Measurements from ENCODE around the gene LMF1.

LMF1 gene

DNA sequence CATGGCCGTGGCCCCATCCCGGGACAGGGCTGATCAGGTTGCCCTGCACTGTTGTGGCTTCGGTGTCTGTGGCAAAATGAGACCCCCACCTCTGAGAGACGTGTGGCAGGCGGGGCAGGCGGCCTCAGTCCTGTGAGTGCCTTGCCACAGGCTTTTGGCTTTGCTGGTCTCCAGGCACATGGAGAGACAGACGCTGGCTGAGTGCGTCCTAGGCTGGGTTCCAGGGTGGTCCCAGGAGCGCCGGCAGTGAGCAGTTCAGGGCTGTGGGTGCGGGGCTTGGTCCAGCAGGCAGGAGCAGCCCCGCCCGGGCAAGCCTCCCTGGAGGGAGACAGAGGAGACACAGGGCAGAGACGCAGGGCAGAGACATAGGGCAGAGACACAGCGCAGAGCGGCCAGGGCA is 40.0 kb upstream of the LMF1 start:
- Histone ChIP-seq H3K27ac (ENCODE audit: low read depth, low read length) (no peak overlapping the region), H3K36me3 (ENCODE audit: control insufficient read depth, low read length) (no peaks in the 10 kb centered on the region), H3K79me2 (ENCODE audit: control insufficient read depth, low read length) (no peaks in the 10 kb centered on the region), H3K9me3 (ENCODE audit: control insufficient read depth, insufficient read depth, low read length) (no peaks in the 10 kb centered on the region), H3F3A (ENCODE audit: control insufficient read depth, insufficient read depth) (no peaks in the 10 kb centered on the region), H3K9me2 (replicated peaks; ENCODE audit: control insufficient read depth, low read length) (no peaks in the 10 kb centered on the region), H3K4me3 (ENCODE audit: low read length) (no peak overlapping the region), H3K4me1 (ENCODE audit: control insufficient read depth, low read length) (no peaks in the 10 kb centered on the region), H3K4me2 (ENCODE audit: low read length) (no peak overlapping the region), H4K20me1 (ENCODE audit: control insufficient read depth, insufficient read depth, low read depth, low read length) (no peaks in the 10 kb centered on the region), H3K27me3 (ENCODE audit: control insufficient read depth, low read length) (no peaks in the 10 kb centered on the region)
- no peak for TF ChIP-seq EZH2phosphoT487 (IDR thresholded peaks at IDR 0.05; ENCODE audit: borderline replicate concordance, low read length)
- TF ChIP-seq, protein P1, sequence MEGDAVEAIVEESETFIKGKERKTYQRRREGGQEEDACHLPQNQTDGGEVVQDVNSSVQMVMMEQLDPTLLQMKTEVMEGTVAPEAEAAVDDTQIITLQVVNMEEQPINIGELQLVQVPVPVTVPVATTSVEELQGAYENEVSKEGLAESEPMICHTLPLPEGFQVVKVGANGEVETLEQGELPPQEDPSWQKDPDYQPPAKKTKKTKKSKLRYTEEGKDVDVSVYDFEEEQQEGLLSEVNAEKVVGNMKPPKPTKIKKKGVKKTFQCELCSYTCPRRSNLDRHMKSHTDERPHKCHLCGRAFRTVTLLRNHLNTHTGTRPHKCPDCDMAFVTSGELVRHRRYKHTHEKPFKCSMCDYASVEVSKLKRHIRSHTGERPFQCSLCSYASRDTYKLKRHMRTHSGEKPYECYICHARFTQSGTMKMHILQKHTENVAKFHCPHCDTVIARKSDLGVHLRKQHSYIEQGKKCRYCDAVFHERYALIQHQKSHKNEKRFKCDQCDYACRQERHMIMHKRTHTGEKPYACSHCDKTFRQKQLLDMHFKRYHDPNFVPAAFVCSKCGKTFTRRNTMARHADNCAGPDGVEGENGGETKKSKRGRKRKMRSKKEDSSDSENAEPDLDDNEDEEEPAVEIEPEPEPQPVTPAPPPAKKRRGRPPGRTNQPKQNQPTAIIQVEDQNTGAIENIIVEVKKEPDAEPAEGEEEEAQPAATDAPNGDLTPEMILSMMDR (IDR thresholded peaks at IDR 0.05; ENCODE audit: low read depth, low read length, poor library complexity, severe bottlenecking), result no peak

DNA sequence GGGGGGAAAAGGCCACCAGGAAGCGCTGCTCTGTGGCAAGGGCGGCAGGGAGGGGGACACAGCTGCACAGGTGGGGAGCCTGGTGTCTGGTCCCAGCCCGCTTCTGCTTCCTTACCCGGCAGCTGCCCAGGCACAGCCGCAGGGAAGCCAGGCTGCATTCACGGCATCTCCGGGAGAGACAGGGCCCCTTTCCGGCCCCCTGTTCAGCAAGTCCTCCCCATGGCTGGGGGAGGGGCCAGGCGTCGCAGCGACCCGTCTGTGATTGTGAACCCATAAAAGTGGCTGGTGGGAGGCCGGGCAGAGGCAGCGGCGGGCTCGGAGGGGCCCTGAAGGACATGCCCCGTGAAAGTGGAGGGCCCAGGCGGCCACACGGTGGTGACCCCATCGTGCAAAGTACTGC is 39.5 kb upstream of the LMF1 start:
- Histone ChIP-seq H3K27me3 (ENCODE audit: control insufficient read depth, low read length) (no peaks in the 10 kb centered on the region), H3K27ac (ENCODE audit: low read depth, low read length) (no peak overlapping the region), H3K79me2 (ENCODE audit: control insufficient read depth, low read length) (no peaks in the 10 kb centered on the region), H3K36me3 (ENCODE audit: control insufficient read depth, low read length) (no peaks in the 10 kb centered on the region), H3K4me2 (ENCODE audit: low read length) (no peak overlapping the region), H3F3A (ENCODE audit: control insufficient read depth, insufficient read depth) (no peaks in the 10 kb centered on the region), H3K4me1 (ENCODE audit: control insufficient read depth, low read length) (no peaks in the 10 kb centered on the region), H3K4me3 (ENCODE audit: low read length) (no peak overlapping the region), H3K9me3 (ENCODE audit: control insufficient read depth, insufficient read depth, low read length) (no peaks in the 10 kb centered on the region), H3K9me2 (replicated peaks; ENCODE audit: control insufficient read depth, low read length) (no peaks in the 10 kb centered on the region), H4K20me1 (ENCODE audit: control insufficient read depth, insufficient read depth, low read depth, low read length) (no peaks in the 10 kb centered on the region)
- no peak for TF ChIP-seq EZH2phosphoT487 (IDR thresholded peaks at IDR 0.05; ENCODE audit: borderline replicate concordance, low read length)
- TF ChIP-seq, protein P1 (IDR thresholded peaks at IDR 0.05; ENCODE audit: low read depth, low read length, poor library complexity, severe bottlenecking), result no peak

DNA sequence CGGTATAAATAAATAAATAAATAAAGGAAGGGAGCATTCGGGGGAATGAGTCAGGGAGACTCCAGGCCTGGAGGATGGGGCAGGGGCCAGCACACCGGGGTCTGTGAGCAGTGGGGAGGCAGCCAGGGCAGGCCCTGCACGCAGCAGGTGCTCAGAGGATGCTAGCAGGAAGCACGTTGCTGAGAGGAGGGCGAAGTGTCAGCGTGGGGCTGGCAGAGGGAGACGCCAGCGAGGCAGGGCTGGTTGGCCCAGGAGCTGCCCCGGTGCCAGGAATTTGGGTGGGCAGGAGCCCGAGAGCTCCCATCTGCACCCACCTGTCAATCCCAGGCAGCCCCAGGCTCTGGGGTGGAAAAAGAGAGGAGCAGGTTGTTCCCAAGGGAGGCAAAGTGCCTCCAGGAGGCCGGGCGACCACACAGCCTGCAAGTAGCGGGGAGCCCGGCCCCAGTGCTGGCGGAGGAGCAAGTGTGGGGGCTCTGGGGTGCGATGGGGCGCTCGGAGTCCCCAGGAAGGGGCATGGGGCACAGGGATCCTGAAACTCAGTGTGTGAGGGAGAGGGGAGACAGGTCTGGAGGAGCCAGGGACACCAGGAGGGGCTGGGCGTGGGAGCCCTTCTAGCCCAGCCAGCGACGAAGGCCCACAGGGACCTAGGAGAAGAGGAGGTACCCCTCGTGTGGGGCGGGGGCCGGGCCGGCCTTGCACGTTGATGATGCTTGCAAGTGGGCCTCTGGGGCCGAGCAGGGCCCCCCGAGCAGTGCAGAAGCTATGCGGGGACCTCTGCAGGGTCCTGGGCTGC is 38.8 kb upstream of the LMF1 start:
- Histone ChIP-seq H3K4me3 (ENCODE audit: low read length) (no peak overlapping the region), H3K4me2 (ENCODE audit: low read length) (no peak overlapping the region), H3K9me2 (replicated peaks; ENCODE audit: control insufficient read depth, low read length) (no peaks in the 10 kb centered on the region), H3K36me3 (ENCODE audit: control insufficient read depth, low read length) (no peaks in the 10 kb centered on the region), H3F3A (ENCODE audit: control insufficient read depth, insufficient read depth) (no peaks in the 10 kb centered on the region), H3K27me3 (ENCODE audit: control insufficient read depth, low read length) (no peaks in the 10 kb centered on the region), H3K27ac (ENCODE audit: low read depth, low read length) (no peak overlapping the region), H3K9me3 (ENCODE audit: control insufficient read depth, insufficient read depth, low read length) (no peaks in the 10 kb centered on the region), H4K20me1 (ENCODE audit: control insufficient read depth, insufficient read depth, low read depth, low read length) (no peaks in the 10 kb centered on the region), H3K79me2 (ENCODE audit: control insufficient read depth, low read length) (no peaks in the 10 kb centered on the region), H3K4me1 (ENCODE audit: control insufficient read depth, low read length) (no peaks in the 10 kb centered on the region)
- TF ChIP-seq, protein P1 (IDR thresholded peaks at IDR 0.05; ENCODE audit: low read depth, low read length, poor library complexity, severe bottlenecking), result no peak
- no peak for TF ChIP-seq EZH2phosphoT487 (IDR thresholded peaks at IDR 0.05; ENCODE audit: borderline replicate concordance, low read length)

Measured in DOHH2 (cell line).